GM21381 (cell line): ENCODE data around the gene PLEKHA8.
A peak's percentile ranks its signal among the peaks of the same experiment; 100 is the strongest.

Source experiments
- ATAC-seq: cut with Tn5 transposase; IDR thresholded peaks from one replicate; pipeline ENCODE4 v1.9.1; 2021; ENCODE audit warnings: mild to moderate bottlenecking, moderate library complexity; ENCODE audit not compliant: unreplicated experiment

PLEKHA8 gene

DNA sequence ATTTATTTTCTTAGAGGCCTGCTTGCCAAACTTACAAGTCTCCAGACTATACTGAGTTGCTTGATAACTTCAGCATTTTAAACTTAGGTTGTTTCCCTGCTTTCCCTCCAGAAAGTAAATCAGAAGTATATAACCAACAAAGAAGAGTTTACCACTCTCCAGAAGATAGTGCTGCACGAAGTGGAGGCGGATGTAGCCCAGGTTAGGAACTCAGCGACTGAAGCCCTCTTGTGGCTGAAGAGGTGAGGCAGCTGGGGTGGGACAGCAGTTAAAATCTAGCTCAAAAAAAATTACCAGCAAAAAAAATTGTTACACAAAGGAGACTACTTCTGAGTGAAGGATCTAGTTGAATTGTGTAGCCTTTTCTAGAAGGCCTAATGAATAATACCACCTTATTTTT is 33.6 kb downstream of the PLEKHA8 start:
- ATAC-seq = peak; percentile 68

DNA sequence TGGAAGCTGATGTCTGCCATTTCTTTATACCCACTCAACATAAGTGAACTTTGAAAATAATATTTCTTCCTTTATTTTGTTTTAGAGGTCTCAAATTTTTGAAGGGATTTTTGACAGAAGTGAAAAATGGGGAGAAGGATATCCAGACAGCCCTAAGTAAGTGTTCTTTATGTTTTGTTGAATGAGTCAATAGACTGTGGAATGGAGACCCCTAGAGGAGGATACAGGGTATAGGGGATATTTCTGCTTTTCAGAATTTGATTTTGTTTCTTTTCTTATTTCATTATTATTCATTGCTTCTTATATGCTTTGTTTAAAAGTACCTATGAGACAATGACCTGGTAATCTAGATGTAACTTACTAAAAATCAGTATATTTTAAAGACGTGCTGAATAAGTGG is 34.4 kb downstream of the PLEKHA8 start:
- no peak for ATAC-seq

DNA sequence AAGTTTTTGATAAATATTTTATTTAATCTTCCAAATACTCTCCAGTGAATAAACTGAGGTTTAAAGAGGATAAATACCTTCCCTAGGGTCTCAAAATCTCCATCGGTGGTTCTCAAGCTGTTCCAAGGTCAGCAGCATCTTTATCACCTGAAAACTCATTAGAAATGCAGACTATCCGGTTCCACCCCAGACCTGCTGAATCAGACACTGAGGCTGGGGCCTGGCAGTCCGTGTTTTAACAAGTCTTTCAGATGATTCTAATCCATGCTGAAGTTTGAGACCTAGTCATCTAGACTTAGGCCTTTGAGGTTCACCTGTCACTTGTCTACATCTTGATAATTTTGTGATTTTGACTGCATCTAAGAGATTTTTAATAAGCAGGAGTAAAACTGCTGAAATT is 37.5 kb downstream of the PLEKHA8 start:
- no peak for ATAC-seq

DNA sequence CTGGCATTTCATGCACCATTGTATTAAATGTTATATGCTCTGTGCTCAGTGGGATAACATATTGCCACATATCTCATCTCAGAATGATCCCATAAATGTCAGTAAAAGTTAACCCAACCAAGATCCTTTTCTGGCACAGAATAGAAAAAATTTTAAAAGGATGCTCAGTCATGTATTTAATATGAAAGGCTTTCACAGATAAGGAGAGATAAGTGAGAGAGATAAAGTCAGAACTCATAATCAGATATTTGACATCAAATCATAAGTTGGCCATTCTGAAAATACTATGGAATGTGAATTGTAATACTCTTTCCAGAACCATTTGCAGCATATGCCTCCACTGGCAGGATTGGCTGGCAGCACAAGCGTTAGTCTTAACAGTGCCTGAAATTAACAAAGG is 38.5 kb downstream of the PLEKHA8 start:
- no peak for ATAC-seq

DNA sequence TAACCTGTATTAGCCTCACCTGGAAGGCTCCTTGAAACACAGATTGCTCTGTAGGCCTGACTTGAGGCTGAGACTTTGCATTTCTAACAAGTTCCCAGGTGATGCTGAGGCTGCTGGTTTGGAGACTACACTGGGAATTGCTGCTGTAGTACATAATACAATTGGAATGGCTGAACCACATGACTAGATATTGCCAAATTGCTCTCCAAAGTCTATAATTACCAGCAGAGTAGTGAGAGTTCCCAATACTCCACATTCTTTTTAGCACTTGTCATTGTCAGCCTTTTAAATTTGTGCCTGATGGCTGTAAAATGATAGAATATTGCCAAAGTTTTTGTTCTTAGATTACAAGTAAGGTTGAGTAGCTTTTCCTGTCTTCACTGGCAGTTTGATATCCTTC is 39.9 kb downstream of the PLEKHA8 start:
- no peak for ATAC-seq

DNA sequence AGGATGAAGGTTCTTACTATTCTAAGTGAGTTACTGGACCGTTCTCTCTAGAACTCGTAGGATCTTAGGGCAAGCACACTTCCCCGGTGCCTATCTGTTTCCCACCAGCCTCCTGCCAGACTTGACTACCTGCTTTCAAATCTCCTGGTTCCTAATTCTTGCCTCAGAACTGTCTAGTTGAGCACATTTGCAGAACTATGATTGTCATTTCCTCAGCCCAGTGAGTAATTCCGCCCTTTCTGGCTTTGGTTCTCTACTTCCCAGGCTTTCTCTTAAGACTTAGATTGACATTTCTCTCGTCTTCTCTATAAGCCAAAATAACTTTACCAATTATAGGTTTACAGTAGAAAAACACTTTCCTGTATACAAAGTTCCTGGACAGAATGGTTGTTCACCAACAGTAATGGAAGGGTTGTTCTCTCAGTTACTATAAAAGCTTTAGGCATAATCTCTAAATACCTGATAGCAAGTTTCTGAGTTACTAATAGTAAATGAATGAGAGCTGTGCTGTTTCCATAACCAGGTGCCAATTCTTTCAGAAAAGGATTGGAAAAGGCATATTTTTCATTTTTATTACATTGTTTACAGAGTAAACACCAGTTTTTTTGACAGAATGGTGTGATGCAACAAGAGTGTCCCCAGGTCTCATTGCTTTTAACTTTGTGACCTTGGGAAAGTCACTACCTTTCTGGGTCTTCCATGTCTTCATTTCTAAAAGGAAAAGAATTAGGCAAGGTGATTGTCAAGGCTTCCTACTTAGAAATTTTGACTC is 41.1 kb downstream of the PLEKHA8 start:
- no peak for ATAC-seq

DNA sequence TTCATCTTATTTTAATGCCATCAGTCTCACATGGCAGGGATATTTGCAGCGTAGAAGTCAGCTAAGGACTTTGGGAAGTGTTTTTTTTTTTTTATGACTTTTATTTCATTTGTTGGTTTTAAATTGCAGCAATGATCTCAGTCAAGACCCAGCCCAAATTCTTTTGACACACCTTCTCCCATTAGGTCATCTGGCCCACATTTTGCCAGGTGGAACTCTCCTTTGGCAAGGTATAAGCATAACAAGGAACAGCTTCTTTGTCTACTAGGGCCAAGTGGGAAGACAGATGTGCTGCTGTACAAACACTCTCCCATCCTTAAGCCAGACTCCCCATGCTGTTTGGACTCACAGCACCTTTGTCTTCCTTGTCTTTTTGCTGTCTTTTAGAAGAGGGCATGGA is 41.8 kb downstream of the PLEKHA8 start:
- no peak for ATAC-seq

DNA sequence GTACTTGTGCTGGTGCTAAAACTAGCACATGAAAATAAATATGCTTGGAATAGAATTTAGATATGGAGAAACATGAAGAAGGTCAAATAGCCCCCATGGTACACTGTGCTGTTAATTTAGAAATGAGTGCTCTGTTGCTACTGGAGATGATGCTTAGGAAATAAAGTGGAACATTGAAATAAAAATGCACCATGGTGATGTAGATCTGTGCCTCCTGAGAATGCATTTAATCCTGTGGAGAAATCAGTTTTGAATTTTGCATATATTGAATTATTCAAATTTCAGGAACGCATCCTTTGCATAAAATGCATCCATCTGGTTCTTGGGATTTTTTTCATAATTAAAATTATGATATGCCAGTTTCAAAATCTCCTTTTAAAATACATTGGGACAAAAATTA is 44.5 kb downstream of the PLEKHA8 start:
- ATAC-seq = no peak

DNA sequence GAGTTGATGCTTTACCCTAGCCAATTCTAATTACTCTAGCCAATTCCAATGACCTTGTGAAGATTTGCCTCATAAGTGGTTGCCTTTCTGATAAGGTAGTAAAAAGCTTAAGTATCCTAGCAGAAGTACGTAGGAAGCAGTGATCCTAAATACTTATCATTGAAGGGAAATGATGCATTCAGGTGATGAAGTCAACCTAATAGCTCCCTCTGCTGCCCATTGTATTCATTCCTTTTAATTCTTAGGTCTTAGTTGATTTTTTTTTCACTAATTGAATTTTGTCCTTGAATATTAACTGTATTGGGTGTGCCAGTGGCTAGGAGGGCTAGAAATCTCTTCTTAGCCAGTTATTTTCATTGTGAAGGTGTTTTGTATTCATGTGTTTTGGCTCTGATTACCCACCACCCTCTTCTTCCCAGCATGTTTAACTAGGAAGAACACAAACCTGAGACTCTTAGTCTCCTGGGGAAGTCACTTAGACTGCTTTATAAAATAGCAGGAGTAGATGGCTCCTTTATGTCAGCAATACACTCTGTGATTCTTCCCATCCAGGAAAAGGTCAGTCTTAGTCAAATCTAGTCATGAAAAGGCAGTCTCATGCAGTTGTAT is 46.3 kb downstream of the PLEKHA8 start:
- no peak for ATAC-seq

DNA sequence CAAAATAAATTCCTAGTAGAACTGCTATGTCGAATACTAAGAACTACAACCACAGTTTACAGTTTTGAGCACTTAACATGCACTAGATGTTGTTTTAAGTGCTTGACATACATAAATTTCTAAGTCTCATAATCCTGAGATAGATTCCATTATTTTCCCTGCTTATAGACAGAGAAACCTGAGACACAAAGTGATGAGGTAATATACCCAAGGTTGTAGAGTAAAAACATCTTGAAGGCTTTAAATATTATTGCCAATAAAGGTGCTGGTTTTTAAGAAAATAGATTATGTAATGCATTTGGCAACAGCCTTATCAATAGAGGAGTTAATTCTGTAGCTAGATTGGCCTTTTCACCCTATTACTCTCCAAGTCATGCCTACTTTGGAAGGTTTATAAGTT is 48.2 kb downstream of the PLEKHA8 start:
- no peak for ATAC-seq

DNA sequence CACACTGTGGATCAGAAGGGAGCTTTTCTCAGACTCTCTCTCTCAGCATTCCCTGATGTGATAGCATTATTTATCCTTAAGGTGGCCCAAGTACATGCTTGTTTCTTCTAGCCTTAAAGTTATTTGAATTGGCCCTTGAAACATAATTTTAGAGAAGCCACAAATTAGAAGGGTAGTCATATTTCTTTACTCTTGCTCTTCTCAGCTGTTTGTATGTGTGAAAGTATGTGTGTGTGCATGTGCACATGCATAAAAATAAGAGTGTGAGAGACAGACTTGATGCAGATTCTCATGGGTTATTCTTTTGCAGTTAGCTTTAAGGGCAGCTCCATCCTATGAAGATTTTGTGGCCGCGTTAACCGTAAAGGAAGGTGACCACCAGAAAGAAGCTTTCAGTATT is 50.1 kb downstream of the PLEKHA8 start:
- no peak for ATAC-seq

DNA sequence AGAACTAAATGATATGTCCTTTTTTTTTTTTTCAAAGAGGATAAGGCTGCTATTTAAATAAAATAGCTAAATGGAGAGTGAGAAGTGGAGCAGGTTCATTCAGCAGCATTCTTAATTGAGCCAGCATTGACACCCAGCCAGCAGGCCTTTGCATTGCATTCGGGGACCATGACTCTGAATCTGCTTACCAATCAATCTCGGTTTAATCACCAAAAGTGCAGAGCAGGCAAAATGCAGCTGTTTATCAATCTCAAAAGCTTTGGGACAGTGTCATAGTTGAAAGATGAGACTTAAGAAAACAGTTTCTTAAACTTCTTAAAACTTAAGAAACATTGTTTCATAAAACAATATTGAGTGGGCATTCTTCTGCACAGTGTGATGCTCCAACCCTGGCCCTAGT is 51.7 kb downstream of the PLEKHA8 start:
- no peak for ATAC-seq

DNA sequence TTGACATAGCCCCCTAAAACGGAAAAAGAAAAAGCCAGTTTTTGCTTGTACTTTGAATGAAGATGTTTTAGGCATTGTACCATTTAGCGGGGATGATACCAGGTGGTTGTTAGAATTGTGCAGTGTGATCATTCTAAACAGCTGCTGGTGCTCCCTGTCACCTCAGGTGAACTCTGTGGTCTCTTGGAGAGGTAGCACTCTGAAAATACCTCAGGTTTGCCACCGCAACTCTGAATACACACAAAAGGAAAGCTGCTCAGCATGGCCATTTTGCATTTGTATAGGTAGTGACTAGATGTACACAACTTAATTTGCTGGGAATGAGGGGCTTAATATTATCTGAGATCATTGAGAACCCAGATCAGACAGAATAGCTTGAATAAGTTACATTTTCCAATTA is 52.6 kb downstream of the PLEKHA8 start:
- no peak for ATAC-seq

DNA sequence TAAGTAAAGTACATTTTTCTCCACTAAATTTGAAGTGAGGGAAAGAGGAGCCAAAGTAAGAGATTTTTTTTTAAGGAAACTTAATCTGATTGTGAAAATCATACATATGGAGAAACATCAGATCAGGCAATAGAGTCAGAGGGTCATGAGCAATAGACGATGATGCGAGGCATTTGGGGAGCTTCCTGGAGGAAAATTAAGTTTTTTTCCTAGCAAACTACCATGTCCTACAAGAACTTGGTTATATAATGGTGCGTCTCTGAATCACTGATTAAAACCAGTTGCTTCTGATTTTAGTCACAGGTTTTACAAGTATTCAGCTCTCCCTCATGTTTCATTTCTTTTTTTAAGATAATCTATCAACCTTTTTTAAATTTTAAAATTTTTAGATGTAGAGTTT is 54.5 kb downstream of the PLEKHA8 start:
- ATAC-seq = no peak

DNA sequence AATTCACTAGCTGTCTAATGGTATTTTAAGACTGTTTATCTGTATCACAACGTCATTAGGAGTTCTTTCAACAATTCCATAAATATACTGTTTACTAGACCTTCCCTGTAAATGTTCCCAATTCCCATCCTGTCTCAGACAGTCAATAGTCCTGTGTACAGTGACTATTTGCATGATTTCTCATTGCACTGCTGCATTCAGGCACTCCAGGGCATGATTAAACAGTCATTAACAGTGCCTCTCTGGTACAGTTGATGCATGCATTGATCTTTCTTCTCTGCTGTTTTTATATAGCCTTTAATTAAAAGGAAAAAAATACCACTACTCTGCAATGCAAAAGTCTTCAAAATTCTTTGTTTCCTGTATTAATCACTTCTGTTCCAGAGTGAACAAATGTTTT is 55.1 kb downstream of the PLEKHA8 start:
- ATAC-seq = no peak

DNA sequence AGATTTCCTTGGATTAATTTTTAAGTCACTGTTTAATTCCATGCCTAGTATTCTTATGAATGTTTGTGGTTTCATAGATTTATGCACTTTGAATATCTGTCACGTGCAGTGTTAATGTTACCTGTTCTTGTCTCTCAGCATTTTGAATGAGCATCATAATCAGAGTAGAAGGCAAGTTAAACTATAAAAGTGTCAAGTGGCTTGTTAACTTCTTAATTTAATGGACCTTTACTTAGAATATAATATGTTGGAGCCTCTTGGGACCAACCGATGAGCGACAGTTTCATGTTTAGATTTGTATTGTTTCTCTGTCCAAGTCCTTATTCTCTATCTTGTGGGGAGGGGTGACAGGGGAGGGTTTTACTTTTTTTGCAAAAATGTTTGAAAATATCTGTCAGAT is 56.0 kb downstream of the PLEKHA8 start:
- no peak for ATAC-seq

DNA sequence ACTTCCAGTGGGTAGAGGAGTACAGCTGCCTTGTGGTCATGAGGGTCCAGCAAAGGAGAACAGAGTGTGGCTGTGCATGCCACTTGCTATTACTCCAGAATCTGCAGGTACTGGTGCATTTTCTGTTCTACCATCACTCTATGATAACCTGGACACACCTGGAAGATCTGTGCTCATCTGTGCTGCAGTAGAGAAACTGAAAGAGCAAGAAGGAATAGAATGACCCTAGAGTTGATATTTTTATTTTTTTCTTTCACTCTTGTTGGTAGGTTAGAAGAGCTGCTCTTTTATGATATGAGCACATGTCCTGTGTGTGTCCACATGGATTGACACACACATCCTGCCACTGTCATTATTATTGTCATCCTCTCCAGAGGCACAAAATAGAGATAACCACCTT is 58.3 kb downstream of the PLEKHA8 start:
- ATAC-seq = no peak

DNA sequence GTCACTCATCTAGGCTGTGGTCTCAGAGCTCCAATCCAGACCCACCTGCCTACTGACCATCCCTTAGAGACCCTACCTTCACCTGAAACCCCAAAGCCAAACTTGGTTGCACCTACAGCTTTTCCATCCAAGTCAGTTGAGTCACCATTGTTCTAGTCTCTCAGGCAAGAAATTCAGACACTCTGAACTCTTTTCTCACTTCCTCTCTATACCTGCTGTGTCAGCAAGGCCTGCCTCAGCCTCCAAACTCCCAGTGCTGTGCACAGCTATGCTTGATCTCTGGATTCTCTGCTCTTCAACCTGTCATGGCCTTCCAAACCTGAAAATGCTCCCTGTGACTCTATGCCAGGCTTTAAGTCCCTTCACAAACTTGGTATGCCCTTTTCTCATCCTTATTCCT is 59.2 kb downstream of the PLEKHA8 start:
- no peak for ATAC-seq

DNA sequence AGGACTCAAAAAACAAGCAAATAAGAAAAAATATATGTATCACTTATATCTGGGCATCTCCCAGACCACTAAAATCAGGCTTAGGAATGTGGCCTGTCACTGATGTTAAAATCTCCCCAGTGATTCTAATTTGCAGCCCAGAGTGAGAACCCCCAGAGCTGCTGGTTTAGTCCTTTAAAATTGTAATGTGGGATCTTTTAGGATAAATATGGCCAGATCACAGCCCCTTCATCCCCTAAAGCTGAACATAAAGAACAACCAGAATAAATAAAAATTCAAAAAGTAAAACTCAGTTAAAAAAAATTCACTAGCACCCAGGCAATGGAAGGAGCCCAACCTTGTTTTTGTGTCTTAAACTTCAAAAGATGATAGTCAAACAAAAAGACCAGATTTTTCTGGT is 60.1 kb downstream of the PLEKHA8 start:
- no peak for ATAC-seq

DNA sequence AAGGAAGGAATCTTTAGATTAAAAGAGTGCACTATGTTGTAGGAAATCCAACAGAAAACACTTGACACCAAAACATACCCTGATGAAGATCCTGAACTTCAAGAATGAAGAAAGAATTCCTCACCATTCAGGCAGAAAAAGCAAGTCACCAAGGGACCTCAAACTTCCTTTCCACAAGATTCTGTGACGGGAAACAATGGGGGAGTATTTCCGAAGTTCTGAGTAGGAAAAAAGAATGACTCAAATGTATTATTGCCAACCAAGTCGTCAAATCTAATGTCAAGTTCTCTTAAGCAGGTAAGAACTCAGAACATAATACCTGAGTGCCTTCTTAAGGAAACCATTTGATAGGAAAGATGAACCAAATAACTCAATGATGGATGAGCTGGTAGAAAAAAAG is 61.9 kb downstream of the PLEKHA8 start:
- ATAC-seq = no peak

DNA sequence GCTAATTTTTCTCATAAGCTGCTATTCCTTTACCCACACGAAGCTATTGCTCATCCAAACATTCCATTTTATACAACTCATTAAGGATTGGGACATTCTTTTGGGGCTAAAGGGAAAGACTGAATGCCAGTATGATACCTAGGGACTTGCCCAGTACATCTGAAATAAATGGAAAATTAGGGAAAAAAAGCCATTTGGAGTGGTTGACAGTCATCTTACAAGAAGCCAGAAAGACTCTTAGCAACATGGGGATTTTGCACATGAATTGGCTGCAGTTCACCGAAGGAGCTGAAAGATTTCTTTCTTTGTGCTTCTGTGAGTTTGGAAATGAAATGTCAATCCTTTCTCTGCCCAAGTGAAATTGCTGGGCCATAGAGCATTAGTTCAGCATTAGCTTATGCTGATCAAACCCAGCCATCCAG is 63.3 kb downstream of the PLEKHA8 start:
- ATAC-seq = no peak

DNA sequence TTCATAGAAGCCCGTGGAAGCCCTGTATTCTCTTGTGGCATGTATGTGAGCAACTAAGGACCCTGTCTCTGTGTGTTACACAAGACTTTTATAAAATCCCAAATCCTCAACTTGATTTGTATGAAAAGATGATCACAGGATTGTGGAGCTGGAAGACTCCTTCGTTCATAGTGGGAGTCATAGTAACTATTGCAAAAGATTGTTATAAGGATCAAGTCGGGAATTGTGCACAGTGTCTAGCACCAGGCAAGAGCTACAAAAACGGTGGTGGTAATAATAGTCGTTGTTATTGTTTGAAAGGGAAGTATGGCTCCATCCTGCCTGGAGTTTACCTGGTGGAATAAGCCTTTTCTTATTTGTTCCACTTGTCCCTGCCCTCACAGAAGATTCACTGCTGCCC is 63.8 kb downstream of the PLEKHA8 start:
- ATAC-seq = no peak

DNA sequence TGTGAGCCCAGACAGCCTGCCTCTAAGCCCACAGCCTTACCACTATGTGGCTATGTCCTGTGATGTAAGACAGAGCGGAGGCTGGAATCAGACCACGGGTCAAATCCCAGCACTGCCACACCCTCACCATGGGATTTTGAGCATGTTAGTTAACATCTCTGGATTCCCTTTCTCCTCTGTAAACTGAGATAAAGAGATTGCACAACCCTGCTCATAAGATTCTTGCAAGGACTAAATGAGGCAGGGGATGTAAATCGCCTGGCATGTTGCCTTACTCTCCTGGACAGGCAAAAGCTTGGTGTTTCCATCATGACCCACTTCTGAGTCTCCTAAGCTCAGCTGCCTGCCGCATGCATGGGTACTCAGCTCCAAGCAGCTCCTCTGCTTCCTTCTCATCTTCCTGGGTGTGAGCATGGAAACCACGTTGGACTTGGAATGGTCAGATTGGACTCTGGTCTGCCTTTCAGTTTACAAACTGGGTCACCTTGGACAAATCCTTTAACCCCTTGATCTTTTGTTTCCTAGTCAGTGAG is 65.3 kb downstream of the PLEKHA8 start:
- ATAC-seq = no peak
